ENCODE measurements around the gene AKAP13.

The AKAP13 gene

GRCh38 chr15:85393210-85393609 lies 12.8 kb downstream of the AKAP13 start:
- no peak for DNase-seq

GRCh38 chr15:85394554-85395333 lies 14.3 kb downstream of the AKAP13 start:
- DNase-seq: no peak

DNA sequence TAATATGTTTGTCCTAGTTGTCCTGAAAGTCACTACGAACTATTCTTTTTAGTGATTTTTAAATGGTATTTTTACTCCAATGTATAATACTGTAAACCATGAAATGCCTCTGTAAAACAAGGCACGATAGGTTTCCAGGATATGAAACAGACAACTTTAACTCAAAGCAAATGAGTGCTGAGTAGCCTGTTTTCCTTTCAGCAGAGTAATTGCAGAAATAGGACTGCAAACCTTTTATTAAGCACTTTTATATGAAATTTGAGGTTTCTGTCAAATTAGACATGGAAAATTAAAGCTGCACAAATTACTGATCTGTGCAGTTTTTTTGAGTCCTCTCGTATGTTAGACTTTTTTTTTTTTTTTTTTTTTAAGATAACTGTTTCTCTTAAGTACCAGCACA lies 16.2 kb downstream of the AKAP13 start:
- DNase-seq: no peak

DNA sequence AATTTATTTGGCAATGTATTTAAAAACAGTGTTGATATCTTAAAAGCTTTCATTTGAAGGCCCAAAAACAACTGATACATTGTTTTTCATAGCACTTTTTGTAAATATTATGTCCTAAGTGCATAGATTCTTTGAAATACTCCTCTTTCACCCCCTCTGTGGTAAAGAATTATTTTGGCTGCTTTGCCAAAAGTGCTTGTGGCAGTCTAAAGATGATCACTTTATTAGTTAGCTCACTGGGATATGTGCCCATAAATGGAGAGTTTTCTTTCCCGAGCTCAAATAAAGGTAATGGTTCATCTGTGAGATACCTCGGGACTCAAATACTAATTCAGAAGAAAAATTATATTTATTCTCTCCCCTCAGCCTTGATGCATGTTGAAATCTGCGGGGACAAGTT lies 16.7 kb downstream of the AKAP13 start:
- no peak for DNase-seq

DNA sequence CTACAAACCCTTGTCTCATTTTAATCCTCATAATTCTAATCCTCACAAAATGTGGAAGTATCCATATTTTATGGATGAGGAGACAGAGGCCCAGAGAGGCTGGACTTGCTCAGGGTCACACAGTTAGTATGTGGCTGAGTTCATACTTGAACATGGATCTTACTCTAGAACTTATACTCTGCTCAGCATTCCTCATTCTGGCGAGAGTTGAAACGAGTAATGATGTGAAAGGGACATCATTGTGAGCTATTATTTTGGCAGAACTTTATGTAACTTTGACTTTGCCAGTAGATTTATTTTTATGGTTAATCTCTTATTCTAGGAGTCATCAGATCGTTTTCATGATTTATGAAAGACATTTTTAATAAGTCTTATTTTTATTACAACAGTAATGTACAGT lies 17.5 kb downstream of the AKAP13 start:
- DNase-seq: no peak

DNA sequence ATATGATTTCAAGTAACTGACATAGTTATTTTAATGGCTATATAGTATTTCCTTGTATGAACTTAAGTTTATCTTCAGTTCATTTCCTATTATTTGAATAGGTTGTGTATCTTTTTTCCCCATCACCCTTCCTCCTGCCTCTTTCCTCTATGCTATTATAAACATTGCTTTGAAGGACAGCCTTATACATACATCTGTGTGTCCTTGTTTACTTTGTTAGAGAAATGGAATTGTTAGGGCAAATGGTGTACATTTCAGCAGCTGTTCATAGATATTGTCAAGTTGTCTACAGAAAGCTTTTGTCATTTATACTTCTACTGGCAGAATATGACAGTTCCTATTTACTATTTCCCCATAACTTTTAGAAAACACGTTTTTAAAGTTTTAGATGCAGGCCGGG lies 18.4 kb downstream of the AKAP13 start:
- DNase-seq: no peak

GRCh38 chr15:85399627-85400026 lies 19.2 kb downstream of the AKAP13 start:
- no peak for DNase-seq

GRCh38 chr15:85400606-85401005 lies 20.2 kb downstream of the AKAP13 start:
- no peak for DNase-seq

- no peak for DNase-seq
Measured at GRCh38 chr15:85401108-85401774, 20.8 kb downstream of the AKAP13 start.

DNA sequence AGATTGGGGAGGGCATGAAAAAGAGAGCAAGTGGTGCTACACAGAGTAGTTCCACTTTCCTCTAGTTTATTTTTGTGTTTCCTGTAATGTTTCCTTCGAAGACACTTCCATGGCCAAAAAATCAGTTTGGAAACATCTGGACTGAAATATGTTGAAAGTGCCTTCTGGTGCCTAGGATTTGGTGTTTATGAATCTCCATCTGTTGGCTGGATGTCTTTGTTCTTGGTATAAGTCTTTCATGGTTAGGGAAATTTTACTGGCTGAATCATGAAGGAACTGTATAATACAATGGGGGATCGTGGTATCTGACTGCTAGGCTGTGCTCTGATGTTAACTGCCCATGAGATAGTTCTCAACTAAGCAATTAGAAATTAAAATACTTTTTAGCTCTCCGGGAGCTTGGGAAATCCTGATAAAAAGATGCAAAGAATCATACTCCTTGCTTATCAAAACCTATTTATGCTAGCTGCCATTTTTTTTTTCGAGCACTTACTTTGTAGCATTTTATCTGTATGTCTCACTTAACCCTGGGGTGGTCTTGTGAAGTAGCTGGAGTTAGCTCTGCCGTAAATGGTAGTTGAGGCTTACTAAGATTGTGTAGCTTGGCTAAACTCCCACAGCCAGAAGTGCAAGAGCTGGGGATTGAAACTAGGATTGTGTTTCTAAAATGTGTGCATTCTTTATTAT lies 21.9 kb downstream of the AKAP13 start:
- DNase-seq: no peak

GRCh38 chr15:85403745-85404144 lies 23.3 kb downstream of the AKAP13 start:
- DNase-seq: no peak

DNA sequence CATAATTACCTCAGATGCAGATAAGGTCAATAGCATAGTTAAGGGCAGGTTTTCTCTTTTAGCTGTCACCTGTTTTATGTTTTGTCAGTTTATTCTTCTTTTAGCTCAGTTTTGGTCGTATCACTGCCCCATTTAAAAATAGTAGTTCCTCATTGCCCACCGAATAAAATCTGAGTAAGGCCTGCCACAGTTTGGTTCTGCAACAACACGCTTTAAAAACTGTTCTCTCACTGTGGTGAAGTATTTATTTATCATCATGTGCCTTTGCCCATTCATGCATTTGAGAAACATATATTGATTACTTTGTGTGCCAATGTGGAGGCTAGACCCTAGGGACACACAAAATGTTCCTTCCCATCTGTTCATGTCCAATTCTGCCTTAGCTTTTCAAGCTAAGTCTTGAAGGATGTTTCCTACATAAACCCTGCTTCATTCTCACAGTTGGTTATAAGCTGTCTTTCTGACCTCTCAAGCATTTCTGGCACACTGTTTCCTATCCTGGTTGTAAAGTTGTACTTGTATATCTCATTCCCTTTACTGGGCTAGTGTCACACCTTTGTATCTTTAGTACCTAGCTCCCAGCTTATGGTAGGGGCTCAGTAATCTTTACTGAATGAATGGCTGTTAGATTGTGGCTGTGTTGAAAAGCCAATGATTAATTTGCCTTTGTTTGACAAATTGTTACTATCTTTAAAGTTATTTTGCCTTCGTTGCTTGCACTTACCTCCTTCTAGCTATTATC lies 23.9 kb downstream of the AKAP13 start:
- DNase-seq: no peak

DNA sequence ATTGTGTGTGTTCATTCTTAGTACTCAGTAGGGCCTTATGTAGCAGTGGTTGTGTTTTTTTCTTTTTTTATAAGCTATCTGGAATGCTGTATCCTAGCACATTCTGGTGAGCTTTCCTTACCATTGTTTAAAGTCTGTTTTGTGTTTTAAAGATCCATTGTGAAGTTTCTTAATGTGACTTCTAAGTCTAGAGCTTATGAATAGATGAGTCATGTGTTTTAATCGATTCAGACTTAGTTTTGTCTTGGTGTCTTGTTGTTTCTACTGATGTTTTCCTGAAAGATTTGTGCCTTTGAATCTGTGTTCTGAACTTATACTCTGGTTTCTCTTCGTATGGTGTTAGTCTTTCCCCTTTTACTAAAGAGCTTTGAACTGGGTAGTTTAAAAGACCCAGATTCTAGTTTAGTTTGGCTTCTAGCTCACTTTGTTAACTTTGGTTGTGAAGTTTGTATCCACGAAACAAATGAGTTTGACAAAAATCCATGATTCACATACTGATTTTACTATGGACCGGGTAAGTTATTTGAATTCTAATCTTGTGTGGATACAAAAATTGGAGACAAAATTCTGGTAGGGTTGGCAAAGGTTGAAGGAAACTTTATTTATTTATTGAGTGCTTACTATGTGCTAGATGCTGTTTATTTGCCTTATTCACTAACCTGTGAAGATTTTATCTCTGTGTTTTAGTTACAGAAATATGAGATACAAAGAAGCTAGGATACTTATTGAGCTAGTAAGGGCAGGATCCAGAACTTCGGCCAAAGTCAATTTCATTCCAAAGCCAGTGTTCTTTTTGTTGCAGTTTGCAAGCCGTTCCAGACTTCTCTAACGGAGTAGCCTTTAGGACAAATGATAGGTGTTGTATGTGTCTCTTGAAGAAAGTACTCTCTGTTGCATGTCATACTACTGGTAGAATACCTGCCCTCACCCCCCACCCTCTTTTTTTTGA lies 24.8 kb downstream of the AKAP13 start:
- no peak for DNase-seq

GRCh38 chr15:85406916-85407315 lies 26.5 kb downstream of the AKAP13 start:
- no peak for DNase-seq

DNA sequence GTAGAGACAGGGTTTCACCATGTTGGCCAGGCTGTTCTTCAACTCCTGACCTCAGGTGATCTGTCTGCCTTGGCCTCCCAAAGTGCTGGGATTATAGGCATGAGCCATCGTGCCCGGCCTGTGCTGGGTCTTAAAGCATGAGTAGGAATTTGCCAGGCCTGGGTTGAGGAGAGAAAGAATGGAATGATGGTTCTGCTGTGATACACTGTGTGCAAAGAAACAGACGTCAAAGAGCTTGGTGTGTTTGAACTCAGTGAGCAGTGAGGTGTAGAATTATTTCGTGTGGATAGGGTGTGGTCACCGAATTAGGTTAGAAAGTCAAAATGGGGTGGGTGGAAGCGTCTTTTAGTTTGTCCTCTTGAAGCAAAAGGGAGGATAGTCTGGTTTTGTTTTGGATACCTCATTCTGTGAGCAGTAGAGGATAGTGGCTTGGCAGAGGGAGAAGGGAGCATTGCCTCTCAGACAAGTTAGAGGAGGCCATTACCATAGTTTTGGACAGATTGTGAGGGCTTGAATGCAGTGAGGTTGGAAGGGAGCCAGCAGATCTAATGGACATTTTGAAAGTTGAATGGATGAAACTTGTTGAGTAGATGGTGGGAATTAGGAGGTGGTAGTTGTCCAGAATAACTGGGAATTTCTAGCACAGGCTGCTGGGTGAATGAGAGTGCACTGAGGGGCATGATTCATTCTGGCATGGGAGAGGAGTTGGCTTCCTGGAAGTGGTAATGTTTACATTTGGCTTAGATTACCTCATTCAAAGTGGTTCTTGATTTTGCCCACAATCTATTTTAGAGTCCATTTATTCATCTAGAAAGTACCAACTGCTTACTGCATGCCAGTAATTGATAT lies 27.2 kb downstream of the AKAP13 start:
- peak; percentile 8 for DNase-seq

- DNase-seq: no peak
Measured at GRCh38 chr15:85408270-85408746, 27.9 kb downstream of the AKAP13 start.

GRCh38 chr15:85412066-85412465 lies 31.7 kb downstream of the AKAP13 start:
- DNase-seq: no peak

- no peak for DNase-seq
Measured at GRCh38 chr15:85412956-85413854, 32.8 kb downstream of the AKAP13 start.

- no peak for DNase-seq
Measured at GRCh38 chr15:85414037-85414436, 33.6 kb downstream of the AKAP13 start.

GRCh38 chr15:85414495-85414894 lies 34.1 kb downstream of the AKAP13 start:
- DNase-seq: no peak

Measured in NCI-H2107 (cell line).